CD14-positive monocyte (primary cell): Measurements from ENCODE around the gene SPIN3. TPM values are rescaled to one million over a fixed set of nuclear protein-coding genes. Genes with fewer than 3 reads are reported as not detected.
"Not testable (repeated sequence)": the region's sequence is repeated elsewhere in the genome, so short reads cannot be mapped to it uniquely, and the experiment has no call there.

Experiments
- DNase-seq, 3 donors: peaks; one replicate each; pipeline ENCODE4 v3.0.0-alpha.2; 2011 to 2022
- H2AFZ ChIP-seq: 2 replicates; pipeline ENCODE4 v1.6.0; 2012; ENCODE audit warnings: mild to moderate bottlenecking, low read depth, low read length, inconsistent platforms; ENCODE audit not compliant: insufficient read depth, poor library complexity, severe bottlenecking
- H3K27ac ChIP-seq, 2 donors: 1 replicate in 1 of 2; 2 replicates in 1 of 2; pipeline ENCODE4 v1.5.1; 2012 to 2013; ENCODE audit warnings: low read length in 2 of 2, control low read depth in 1 of 2, inconsistent platforms in 1 of 2, low read depth in 1 of 2, mild to moderate bottlenecking in 1 of 2
- H3K27me3 ChIP-seq, 2 donors: one replicate each; pipeline versions ENCODE4 v1.6.0 to v1.6.1; 2011 to 2013; ENCODE audit warnings: low read length in 2 of 2; ENCODE audit not compliant: control insufficient read depth in 2 of 2, insufficient read depth in 2 of 2
- H3K36me3 ChIP-seq, 2 donors: replicated peaks in 1 of 2; 1 replicate in 1 of 2; 2 replicates in 1 of 2; pipeline versions ENCODE4 v1.5.1 to v1.6.1; 2012 to 2013; ENCODE audit warnings: low read length in 2 of 2, control low read depth in 1 of 2, inconsistent platforms in 1 of 2, mild to moderate bottlenecking in 1 of 2; ENCODE audit not compliant: insufficient read depth in 2 of 2, control insufficient read depth in 1 of 2
- H3K4me1 ChIP-seq, 2 donors: 1 replicate in 1 of 2; 2 replicates in 1 of 2; pipeline versions ENCODE4 v1.5.1 to v1.6.1; 2012 to 2013; ENCODE audit warnings: low read length in 2 of 2, control low read depth in 1 of 2, inconsistent platforms in 1 of 2, mild to moderate bottlenecking in 1 of 2, moderate library complexity in 1 of 2; ENCODE audit not compliant: insufficient read depth in 2 of 2, control insufficient read depth in 1 of 2
- H3K4me2 ChIP-seq: replicated peaks from 2 replicates; pipeline ENCODE3; 2012; ENCODE audit warnings: low read length, moderate library complexity, mild to moderate bottlenecking; ENCODE audit not compliant: poor library complexity, severe bottlenecking; ENCODE audit errors: extremely low read depth
- H3K4me3 ChIP-seq, 3 experiments: fragments of 200-600 bp in 1 of 3; sonication (generic) in 1 of 3; replicated peaks in 1 of 3; 1 replicate in 2 of 3; 2 replicates in 1 of 3; pipeline ENCODE4 v1.5.1; 2011 to 2013; ENCODE audit warnings: low read length in 3 of 3, mild to moderate bottlenecking in 3 of 3, control low read depth in 2 of 3, low read depth in 2 of 3, inconsistent platforms in 1 of 3, moderate library complexity in 1 of 3
- H3K79me2 ChIP-seq: 2 replicates; pipeline ENCODE4 v1.6.0; 2012; ENCODE audit warnings: mild to moderate bottlenecking, control low read depth, inconsistent platforms, low read length, moderate library complexity; ENCODE audit not compliant: insufficient read depth
- H3K9ac ChIP-seq: 2 replicates; pipeline ENCODE4 v1.6.0; 2017; ENCODE audit warnings: low read length, mild to moderate bottlenecking; ENCODE audit not compliant: insufficient read depth, poor library complexity, severe bottlenecking
- H3K9me3 ChIP-seq, 2 donors: replicated peaks in 1 of 2; 1 replicate in 1 of 2; 2 replicates in 1 of 2; pipeline versions ENCODE4 v1.5.1 to v1.6.1; 2012 to 2013; ENCODE audit warnings: low read length in 2 of 2, control low read depth in 1 of 2; ENCODE audit not compliant: control insufficient read depth in 1 of 2, insufficient read depth in 1 of 2
- H4K20me1 ChIP-seq: 2 replicates; pipeline ENCODE4 v1.6.0; 2012; ENCODE audit warnings: mild to moderate bottlenecking, low read length, control low read depth, moderate library complexity; ENCODE audit not compliant: insufficient read depth
- H3K27ac Mint-ChIP-seq, 7 donors: one replicate each; pipeline ENCODE4 v1.8.0; 2020; ENCODE audit warnings: mild to moderate bottlenecking in 7 of 7, mixed read lengths in 7 of 7, moderate library complexity in 6 of 7, inconsistent platforms in 2 of 7
- H3K27me3 Mint-ChIP-seq, 3 donors: one replicate each; pipeline ENCODE4 v1.8.0; 2021 to 2022; ENCODE audit warnings: low read depth in 3 of 3, mild to moderate bottlenecking in 3 of 3, mixed read lengths in 3 of 3, moderate library complexity in 3 of 3, inconsistent platforms in 1 of 3
- H3K36me3 Mint-ChIP-seq, 2 donors: one replicate each; pipeline ENCODE4 v1.8.0; 2020; ENCODE audit warnings: mixed read lengths in 2 of 2, inconsistent platforms in 1 of 2, mild to moderate bottlenecking in 1 of 2
- H3K4me1 Mint-ChIP-seq: one replicate; pipeline ENCODE4 v1.8.0; 2020; ENCODE audit warnings: mild to moderate bottlenecking, mixed read lengths
- H3K4me3 Mint-ChIP-seq, 2 donors: one replicate each; pipeline ENCODE4 v1.8.0; 2020; ENCODE audit warnings: mild to moderate bottlenecking in 2 of 2, mixed read lengths in 2 of 2, moderate library complexity in 1 of 2
- H3K9me3 Mint-ChIP-seq, 7 donors: one replicate each; pipeline ENCODE4 v1.8.0; 2020 to 2022; ENCODE audit warnings: mixed read lengths in 7 of 7, mild to moderate bottlenecking in 6 of 7, moderate library complexity in 6 of 7, inconsistent platforms in 2 of 7
- CTCF ChIP-seq: fragments of 200-600 bp; IDR thresholded peaks from one replicate; pipeline ENCODE4 v1.8.0; 2022; ENCODE audit warnings: antibody characterized with exemption, mild to moderate bottlenecking
- WGBS: methylation state at CpG from one replicate; pipeline ENCODE4 v1.1.5; 2013; ENCODE audit warnings: missing lambda C conversion rate; ENCODE audit not compliant: insufficient coverage; 5-methylcytosine and 5-hydroxymethylcytosine counted together
- intact Hi-C, 2 donors: fragments of 100-400 bp; cut with micrococcal nuclease; formaldehyde crosslinking; loops; one replicate each; pipeline versions ENCODE4 v1.15.0 to v1.15.1; 2023
- polyA plus RNA-seq, 3 donors: library from polyadenylated mRNA; depleted of rRNA in 1 of 3; unstranded in 2 of 3; stranded (reverse) in 1 of 3; fragments of 300-500 nt in 2 of 3; fragments of >200 nt in 1 of 3; fragmentation: Illumina TruSeq in 2 of 3; gene quantifications; 1 replicate in 2 of 3; 2 replicates in 1 of 3; pipeline ENCODE4 v1.2.3, GENCODE V29; 2012 to 2021

Gene SPIN3
- polyA plus RNA-seq, 3 donors, result 0.80 to 6.3 (median 1.6) TPM

- WGBS, result no CpG with 5 or more reads among the region's 4 CpGs
- DNase-seq, H3K4me3 ChIP-seq, H3K27me3 ChIP-seq, H3K4me3 Mint-ChIP-seq, H3K79me2 ChIP-seq, H3K27me3 Mint-ChIP-seq, H3K36me3 ChIP-seq, H3K9ac ChIP-seq, H3K4me1 ChIP-seq, H3K4me1 Mint-ChIP-seq, H3K9me3 ChIP-seq, H3K27ac ChIP-seq, intact Hi-C loops, H3K27ac Mint-ChIP-seq, H4K20me1 ChIP-seq, H2AFZ ChIP-seq, H3K4me2 ChIP-seq, H3K36me3 Mint-ChIP-seq: not testable (repeated sequence)
- peaks cover 2 to 14% (median 10%) of the 10 kb centered on the region in 7 donors for H3K9me3 Mint-ChIP-seq
These were observed 50.1 kb downstream of the SPIN3 start for GRCh38 chrX:56945226-56945625.

- H3K9me3 ChIP-seq, result peaks cover 0 to 5% of the 10 kb centered on the region in 2 donors
- H3K27me3 ChIP-seq, result no peaks in the 10 kb centered on the region
- no peak for TF ChIP-seq CTCF
- no peak for DNase-seq
- H3K27ac ChIP-seq, result no peak overlapping the region
- H3K27ac Mint-ChIP-seq, result no peak overlapping the region
- no peaks in the 10 kb centered on the region for H3K36me3 Mint-ChIP-seq
- H3K4me1 Mint-ChIP-seq, result no peaks in the 10 kb centered on the region
- no peak overlapping the region for H3K4me2 ChIP-seq
- H3K9me3 Mint-ChIP-seq, result peaks cover 2 to 19% (median 14%) of the 10 kb centered on the region in 7 donors
- no peaks in the 10 kb centered on the region for H3K79me2 ChIP-seq
- H3K9ac ChIP-seq, result no peak overlapping the region
- intact Hi-C loops, result no loop called here
- no CpG with 5 or more reads among the region's 3 CpGs for WGBS
- H3K4me3 ChIP-seq, result no peak overlapping the region
- no peak overlapping the region for H3K4me3 Mint-ChIP-seq
- H4K20me1 ChIP-seq, result no peaks in the 10 kb centered on the region
- H3K27me3 Mint-ChIP-seq, result peaks cover 0 to 4% (median 2%) of the 10 kb centered on the region in 3 donors
- no peaks in the 10 kb centered on the region for H3K36me3 ChIP-seq
- H3K4me1 ChIP-seq, result no peaks in the 10 kb centered on the region
- H2AFZ ChIP-seq, result no peak overlapping the region
These were observed 52.1 kb downstream of the SPIN3 start for GRCh38 chrX:56943264-56943663.

Other genes with a start within 250 kb of the SPIN3 start
- gene SPIN2B, start 126.0 kb upstream of the SPIN3 start, polyA plus RNA-seq, result 1 to 10 TPM; 6.5 to 9.0 (median 6.7) TPM
- gene SPIN2A, start 141.9 kb upstream of the SPIN3 start, polyA plus RNA-seq, result under 1 TPM in 1 of 3 donors, not detected in 2; 0.71 TPM